Measurements from ENCODE around the gene ADGRD1.
"Not testable (repeated sequence)": the region's sequence is repeated elsewhere in the genome, so short reads cannot be mapped to it uniquely, and the experiment has no call there.

ADGRD1 gene

DNA sequence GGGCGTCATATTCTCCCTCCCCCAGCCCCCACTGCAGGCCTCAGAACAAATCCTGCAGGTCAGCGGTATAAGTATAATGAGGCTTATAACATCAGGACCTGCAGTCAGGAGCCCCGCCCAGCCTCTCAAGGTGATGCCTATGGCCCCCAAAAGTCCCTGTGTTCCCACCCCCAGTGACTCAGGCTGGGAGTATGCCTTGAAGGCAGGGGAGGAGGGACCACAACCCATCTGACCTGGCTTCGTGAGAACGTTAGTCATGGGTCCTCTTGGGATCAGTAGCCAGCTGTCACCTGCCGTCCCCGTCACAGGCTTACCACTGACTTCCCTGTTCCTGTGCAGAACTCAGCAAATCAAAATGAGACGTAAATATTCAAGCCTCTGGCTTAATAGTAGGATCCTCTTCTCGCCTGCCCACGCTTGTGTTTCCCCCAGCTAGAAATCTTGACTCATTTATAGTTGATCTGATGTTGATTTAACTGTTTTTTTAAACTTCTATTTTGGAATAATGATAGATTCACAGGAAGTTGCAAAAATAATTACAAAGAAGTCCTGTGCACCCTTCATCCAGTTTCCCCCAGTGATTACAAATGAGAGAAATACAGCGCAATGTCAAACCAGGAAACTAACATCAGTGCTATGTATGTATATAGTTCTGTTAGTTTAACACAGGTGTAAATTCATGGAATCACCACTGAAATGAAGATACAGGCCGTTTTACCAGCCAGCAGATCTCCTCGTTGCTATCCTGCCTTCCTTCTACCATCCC is 107.5 kb downstream of the ADGRD1 start:
- Mint-ChIP-seq H3K27ac (no peak overlapping the region), H3K27me3 (peaks cover 15% of the 10 kb centered on the region), H3K36me3 (no peaks in the 10 kb centered on the region), H3K9me3 (no peaks in the 10 kb centered on the region), H3K4me1 (no peaks in the 10 kb centered on the region), H3K4me3 (no peak overlapping the region)
- ATAC-seq (ENCODE audit: low read depth), result no peak
- DNase-seq (ENCODE audit: low spot score in 2 of 2), result no peak

DNA sequence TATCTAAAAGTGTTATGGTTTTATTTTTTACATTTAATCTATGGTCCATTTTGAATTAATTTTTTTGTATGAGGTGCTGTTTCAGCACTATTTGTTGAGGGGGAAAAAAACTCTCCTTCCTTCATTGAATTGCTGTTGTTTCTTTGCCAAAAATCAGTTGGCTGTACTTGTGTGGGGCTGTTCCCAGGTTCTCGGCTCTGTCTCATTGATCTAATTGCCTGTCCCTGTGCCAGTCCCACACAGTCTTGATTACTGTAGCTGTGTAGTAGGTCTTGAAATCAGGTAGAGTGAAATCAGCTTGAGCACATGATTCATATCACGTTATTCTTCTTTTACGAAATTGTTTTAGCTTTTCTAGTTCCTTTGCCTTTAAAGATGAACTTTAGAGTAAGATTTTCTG is 109.7 kb downstream of the ADGRD1 start:
- DNase-seq (ENCODE audit: low spot score in 2 of 2), result no peak
- H3K4me1 Mint-ChIP-seq, result no peaks in the 10 kb centered on the region
- no peak overlapping the region for H3K4me3 Mint-ChIP-seq
- no peak for ATAC-seq (ENCODE audit: low read depth)
- H3K27me3 Mint-ChIP-seq, result peaks cover 15% of the 10 kb centered on the region
- no peak overlapping the region for H3K27ac Mint-ChIP-seq
- H3K9me3 Mint-ChIP-seq, result no peaks in the 10 kb centered on the region
- no peaks in the 10 kb centered on the region for H3K36me3 Mint-ChIP-seq

DNA sequence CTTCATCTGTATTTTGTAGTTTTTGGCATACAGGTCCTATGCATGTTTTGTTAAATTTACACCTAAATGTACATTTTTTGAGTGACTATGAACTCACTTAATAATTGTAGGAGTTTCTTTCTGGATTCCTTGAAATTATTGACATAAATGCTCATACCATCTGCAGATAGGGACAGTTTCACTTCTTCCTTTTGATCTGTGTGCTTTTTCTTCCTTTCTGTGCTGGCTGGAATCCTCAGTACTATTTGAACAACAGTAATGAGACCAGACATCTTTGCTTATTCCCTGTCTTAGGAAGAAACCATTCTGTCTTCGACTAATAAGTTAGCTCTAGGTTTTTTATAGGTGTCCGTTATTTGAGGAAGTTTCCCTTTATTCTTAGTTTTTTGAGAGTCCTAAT is 110.3 kb downstream of the ADGRD1 start:
- ATAC-seq (ENCODE audit: low read depth), result no peak
- H3K4me1 Mint-ChIP-seq, result no peaks in the 10 kb centered on the region
- no peaks in the 10 kb centered on the region for H3K9me3 Mint-ChIP-seq
- no peak overlapping the region for H3K4me3 Mint-ChIP-seq
- peaks cover 15% of the 10 kb centered on the region for H3K27me3 Mint-ChIP-seq
- no peaks in the 10 kb centered on the region for H3K36me3 Mint-ChIP-seq
- no peak for DNase-seq (ENCODE audit: low spot score in 2 of 2)
- no peak overlapping the region for H3K27ac Mint-ChIP-seq

DNA sequence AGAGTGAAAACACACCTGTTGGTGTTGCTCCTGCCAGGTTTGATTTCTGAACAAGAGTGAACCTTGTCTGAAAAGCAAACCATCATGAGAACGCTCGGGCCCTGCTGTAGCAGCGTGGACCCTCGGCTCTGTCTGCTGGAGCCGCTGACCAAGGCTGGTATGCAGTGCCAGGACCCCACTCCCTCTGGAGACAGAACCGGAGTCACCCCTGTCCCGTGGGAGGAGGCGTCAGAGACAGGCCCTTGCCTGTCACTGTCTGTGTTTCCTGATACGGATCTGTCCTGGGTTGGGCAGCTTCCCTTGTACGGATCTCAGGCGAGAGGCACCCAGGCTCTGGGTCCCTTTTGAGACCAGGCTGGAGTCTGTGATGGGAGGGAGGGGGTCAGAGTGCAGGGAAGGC is 111.6 kb downstream of the ADGRD1 start:
- Mint-ChIP-seq H3K27me3 (peaks cover 17% of the 10 kb centered on the region), H3K27ac (no peak overlapping the region), H3K36me3 (no peaks in the 10 kb centered on the region), H3K9me3 (peaks cover under 1% of the 10 kb centered on the region), H3K4me1 (no peaks in the 10 kb centered on the region), H3K4me3 (no peak overlapping the region)
- DNase-seq (ENCODE audit: low spot score in 2 of 2) (no peak), ATAC-seq (ENCODE audit: low read depth) (no peak)

DNA sequence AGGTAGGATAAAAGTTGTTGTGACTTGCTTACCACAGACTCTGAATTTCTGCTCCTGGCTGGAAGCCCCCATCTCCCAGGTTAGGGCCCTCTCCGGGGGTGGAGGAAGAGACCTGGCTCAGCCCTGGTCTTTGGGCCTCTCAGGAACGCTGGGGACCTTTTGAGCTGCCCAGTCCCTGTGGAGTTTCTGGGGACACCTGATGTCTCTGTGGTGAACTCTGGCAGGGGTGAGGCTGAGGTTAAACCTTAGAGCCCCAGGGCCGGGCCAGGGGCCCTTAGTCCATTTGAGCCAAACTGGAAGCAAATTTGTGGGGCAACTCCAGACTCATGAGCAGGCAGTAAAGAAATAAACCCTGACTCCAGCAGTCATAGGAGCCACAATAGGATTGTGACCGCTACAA is 112.1 kb downstream of the ADGRD1 start:
- Mint-ChIP-seq H3K27ac (no peak overlapping the region), H3K36me3 (no peaks in the 10 kb centered on the region), H3K27me3 (peaks cover 15% of the 10 kb centered on the region), H3K4me3 (no peak overlapping the region), H3K4me1 (no peaks in the 10 kb centered on the region), H3K9me3 (peaks cover 4% of the 10 kb centered on the region)
- no peak for DNase-seq (ENCODE audit: low spot score in 2 of 2)
- ATAC-seq (ENCODE audit: low read depth), result no peak

DNA sequence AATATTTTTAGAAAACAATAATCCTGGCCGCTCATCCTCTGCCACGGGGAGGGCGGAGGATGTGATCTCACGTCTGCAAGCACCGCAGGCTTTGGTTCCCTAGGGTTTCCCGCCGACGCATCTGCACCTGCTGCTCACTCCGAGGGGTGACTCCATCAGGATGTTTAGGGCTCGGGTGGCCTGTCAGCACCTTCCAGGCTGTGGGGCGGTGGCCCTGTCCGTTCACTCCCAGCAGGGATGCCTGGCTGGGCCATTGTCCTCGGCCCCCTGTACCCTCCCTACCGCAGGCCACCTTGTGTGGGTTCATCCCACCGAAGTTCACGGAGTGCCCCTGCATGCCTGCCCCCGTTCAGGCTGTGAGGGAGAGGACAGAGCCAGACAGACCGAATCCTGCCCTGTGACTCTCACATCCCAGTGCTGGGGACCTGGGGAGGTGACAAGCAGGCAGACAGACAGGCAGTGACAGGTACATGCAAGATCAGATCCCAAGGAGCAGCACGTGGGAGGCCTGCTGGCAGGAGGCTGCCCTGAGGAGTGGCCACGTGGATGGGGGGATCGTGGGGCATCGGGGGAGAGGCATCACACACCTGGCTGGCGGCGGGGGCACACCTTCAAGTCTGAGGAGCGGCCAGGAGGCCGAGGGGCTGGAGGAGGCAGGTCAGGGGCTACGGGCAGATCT is 112.6 kb downstream of the ADGRD1 start:
- DNase-seq (ENCODE audit: low spot score in 2 of 2) (no peak), ATAC-seq (ENCODE audit: low read depth) (no peak)
- Mint-ChIP-seq H3K4me1 (no peaks in the 10 kb centered on the region), H3K4me3 (no peak overlapping the region), H3K27me3 (peaks cover 14% of the 10 kb centered on the region), H3K36me3 (no peaks in the 10 kb centered on the region), H3K9me3 (peaks cover 6% of the 10 kb centered on the region), H3K27ac (no peak overlapping the region)

DNA sequence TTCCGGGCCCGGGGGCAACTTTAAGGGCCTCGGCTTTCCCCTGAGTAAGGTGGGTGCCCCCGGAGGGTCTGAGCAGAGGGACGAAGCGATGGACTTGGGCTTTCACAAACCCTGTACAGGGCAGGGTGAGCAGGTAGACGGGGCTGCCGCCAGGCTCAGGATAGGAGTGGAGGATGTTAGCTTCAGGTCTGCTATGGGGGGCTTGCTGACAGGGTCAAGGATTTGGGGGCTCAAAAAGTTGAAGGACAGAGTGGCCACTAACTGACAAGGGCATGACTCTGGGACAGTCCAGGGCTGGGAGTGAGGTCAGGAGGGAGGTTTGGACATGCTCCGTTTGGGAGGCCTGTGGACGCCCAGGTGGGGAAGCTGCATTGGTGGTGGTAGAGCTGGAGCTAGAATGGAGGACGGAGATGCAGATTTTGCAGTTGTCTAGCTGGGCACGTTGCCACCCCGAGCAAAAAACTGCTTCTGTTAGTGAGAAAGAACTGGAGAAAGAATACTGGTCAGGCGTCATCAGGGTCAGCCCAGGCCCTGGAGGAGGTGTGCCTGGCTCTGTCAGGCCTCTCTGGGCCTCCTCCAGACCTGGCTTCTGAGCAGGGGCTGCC is 113.3 kb downstream of the ADGRD1 start:
- H3K27me3 Mint-ChIP-seq, result peaks cover 12% of the 10 kb centered on the region
- no peaks in the 10 kb centered on the region for H3K36me3 Mint-ChIP-seq
- peaks cover 6% of the 10 kb centered on the region for H3K9me3 Mint-ChIP-seq
- no peaks in the 10 kb centered on the region for H3K4me1 Mint-ChIP-seq
- DNase-seq (ENCODE audit: low spot score in 2 of 2) (no peak), ATAC-seq (ENCODE audit: low read depth) (no peak)
- H3K4me3 Mint-ChIP-seq, result no peak overlapping the region
- H3K27ac Mint-ChIP-seq, result no peak overlapping the region

DNA sequence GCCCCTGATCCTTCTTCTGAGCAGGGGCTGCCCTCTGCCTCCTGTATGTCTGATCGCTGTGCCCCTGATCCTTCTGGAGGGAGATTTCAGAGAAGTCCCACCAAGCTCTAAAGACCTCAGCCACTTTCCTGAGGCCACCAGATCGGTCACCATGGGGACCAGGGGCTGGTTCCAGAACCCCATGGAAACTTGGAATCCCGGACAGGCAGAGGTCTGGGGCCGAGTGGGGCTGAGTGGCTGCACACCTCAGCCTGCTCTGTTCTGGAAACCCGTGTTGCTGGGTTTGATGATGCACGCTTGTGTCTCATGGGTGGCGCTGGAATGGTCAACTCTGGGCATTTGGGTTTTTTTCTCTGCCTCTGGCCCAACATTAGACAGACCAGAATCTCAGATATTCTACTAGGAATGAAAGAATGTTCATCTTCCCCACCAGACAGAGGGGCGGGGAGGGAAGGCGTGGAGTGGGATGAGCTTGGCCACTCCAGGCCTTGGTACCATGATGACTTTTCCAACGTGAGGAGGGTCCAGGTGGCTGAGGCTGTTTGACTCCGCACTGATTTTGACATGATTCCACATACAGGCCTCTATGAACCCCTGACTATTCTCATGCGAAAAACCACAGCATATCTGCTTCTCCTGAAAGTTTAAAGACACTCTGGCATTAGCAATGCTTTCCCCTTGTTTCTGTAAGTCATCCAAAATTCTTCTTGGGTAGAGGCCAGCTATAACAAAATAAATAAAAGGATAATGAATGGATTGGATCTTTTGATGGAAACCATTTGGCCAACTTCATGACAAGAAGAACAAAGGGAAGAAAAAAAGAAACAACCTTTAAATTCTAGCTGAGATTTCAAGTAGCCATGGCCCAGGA is 114.5 kb downstream of the ADGRD1 start:
- DNase-seq (ENCODE audit: low spot score in 2 of 2), result no peak
- Mint-ChIP-seq H3K4me3 (no peak overlapping the region), H3K36me3 (no peaks in the 10 kb centered on the region), H3K9me3 (peaks cover 6% of the 10 kb centered on the region), H3K27ac (no peak overlapping the region), H3K4me1 (no peaks in the 10 kb centered on the region), H3K27me3 (peaks cover 12% of the 10 kb centered on the region)
- ATAC-seq (ENCODE audit: low read depth), result no peak

DNA sequence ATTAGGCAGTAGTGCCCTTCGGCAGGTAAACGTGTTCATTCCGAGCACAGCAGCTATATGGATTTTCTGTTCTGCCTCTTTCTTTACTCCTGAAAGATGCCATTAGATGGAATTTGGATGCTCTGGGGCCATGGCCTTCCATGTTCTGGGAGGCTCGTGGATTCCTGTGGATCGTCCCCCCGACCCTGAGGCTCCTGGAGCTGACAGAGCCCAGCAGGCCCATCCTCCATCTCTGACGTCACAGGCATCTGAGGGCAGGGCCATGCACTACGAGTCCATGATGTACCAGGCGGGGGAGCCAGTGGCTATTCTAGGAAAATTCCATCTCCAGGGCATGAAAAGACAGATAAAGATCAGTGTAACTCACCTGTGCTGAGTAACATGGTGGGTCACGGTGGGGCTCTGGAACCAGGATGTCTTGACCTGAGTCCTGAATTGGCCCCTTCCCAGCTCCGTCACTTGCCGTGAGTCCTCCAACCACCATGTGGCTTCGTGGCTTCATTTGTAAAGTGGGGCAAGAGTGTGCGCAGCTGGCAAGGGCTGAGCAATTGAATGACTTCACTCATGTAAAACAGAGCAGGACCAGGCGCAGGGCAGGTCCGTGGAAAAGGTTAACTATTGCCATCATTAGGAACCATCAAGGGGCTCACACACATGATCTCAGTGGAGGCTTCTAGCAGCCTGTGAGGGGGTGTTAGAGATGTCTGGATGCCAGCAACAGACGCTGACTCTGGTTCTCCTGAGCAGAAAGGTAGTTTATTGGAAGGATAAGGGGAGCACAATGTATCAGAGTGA is 115.4 kb downstream of the ADGRD1 start:
- ATAC-seq (ENCODE audit: low read depth); H3K4me3 Mint-ChIP-seq; H3K27ac Mint-ChIP-seq; DNase-seq (ENCODE audit: low spot score in 2 of 2); H3K4me1 Mint-ChIP-seq; H3K9me3 Mint-ChIP-seq; H3K36me3 Mint-ChIP-seq: not testable (repeated sequence)
- peaks cover 11% of the 10 kb centered on the region for H3K27me3 Mint-ChIP-seq

DNA sequence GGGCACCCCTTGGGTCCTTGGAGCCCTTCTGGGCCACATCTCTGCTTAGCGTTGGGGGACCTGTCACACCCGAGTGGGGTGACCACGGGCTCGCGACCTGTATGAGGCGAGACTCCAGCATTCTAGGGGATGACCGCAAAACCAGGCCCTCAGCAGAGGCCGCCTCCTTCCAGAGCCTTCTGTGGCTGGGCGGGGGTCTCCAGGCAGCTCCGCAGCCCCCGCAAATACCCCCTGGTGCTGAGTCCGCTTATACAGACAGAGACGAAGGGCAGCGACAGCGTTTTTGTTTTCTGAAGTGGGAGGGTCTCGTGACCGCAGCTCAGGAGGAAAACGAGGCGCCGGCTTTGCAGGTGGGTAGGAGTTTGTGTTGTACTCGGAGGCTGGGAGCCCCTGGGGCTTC is 116.4 kb downstream of the ADGRD1 start:
- ATAC-seq (ENCODE audit: low read depth); H3K4me3 Mint-ChIP-seq; DNase-seq (ENCODE audit: low spot score in 2 of 2); H3K9me3 Mint-ChIP-seq; H3K27me3 Mint-ChIP-seq; H3K4me1 Mint-ChIP-seq; H3K36me3 Mint-ChIP-seq; H3K27ac Mint-ChIP-seq: not testable (repeated sequence)

DNA sequence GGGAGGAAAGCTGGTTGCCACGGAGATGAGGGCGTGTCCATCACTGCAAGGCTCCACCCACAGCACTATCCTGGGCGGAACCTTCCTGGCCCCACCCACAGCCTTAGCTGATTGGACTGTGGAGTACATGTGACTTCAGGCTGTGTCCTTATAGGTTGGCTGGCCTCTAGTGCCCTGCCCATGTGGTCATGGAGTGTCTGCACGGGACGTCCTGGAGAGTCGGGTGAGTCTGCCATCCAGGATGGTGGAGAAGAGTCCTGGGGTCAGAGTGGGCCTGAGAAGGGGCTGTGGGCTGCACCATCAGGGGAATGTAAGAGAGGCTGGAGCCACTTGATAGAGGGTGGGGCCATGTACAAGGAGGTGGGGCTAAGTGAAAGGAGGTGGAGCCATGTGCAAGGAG is 117.0 kb downstream of the ADGRD1 start:
- not testable (repeated sequence) for H3K9me3 Mint-ChIP-seq; H3K27ac Mint-ChIP-seq; DNase-seq (ENCODE audit: low spot score in 2 of 2); H3K36me3 Mint-ChIP-seq; H3K27me3 Mint-ChIP-seq; ATAC-seq (ENCODE audit: low read depth); H3K4me3 Mint-ChIP-seq; H3K4me1 Mint-ChIP-seq

DNA sequence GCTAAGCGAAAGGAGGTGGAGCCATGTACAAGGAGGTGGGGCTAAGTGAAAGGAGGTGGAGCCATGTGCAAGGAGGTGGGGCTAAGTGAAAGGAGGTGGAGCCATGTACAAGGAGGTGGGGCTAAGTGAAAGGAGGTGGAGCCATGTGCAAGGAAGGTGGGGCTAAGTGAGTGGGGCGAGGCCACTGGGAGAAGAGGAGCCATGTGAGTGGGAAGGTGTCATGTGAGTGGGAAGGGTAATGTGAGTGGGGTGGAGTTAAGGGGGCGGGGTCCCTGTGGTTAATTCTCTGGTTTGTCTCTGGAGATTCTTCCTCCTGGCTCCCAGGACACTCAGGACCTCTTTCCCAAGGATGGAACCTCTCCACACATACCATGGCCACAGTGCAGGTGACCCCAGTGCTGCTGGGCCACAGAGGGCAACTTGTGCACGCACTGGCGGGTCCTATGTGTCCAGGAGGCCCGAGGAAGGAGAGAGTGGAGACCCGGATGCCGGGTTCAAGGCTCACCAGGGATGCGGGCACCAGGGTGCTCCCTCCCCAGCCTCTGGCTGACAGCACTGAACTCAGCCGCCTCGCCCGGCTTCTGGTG is 117.6 kb downstream of the ADGRD1 start:
- not testable (repeated sequence) for H3K27me3 Mint-ChIP-seq; DNase-seq (ENCODE audit: low spot score in 2 of 2); H3K4me3 Mint-ChIP-seq; H3K36me3 Mint-ChIP-seq; H3K4me1 Mint-ChIP-seq; ATAC-seq (ENCODE audit: low read depth); H3K9me3 Mint-ChIP-seq; H3K27ac Mint-ChIP-seq

DNA sequence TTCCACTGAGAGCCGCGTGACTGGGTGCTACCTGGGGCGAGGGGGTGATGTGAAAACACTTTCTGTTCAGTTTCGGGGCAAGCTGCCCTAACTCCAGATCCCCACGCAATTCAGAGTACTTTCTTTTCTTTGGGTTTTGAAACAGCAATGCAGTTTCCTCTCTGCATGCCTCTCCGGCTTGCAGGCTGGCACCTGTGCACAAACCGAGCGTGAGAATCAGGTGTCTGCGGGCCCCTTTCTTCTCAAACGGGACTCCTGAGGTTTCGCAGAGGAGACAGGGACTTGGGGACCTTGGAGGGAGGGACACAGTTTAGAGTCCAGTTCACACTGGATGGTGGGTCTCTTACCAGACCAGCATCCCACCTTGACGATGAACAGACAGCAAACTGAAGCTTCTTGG is 118.2 kb downstream of the ADGRD1 start:
- not testable (repeated sequence) for DNase-seq (ENCODE audit: low spot score in 2 of 2); H3K27me3 Mint-ChIP-seq; H3K4me1 Mint-ChIP-seq; H3K9me3 Mint-ChIP-seq; ATAC-seq (ENCODE audit: low read depth); H3K36me3 Mint-ChIP-seq; H3K27ac Mint-ChIP-seq; H3K4me3 Mint-ChIP-seq

All from memory B cell (primary cell).